Airway epithelial cell (primary cell): ENCODE data around the gene MARS2. TPM values are rescaled to one million over a fixed set of nuclear protein-coding genes. Genes with fewer than 3 reads are reported as not detected.

ENCODE experiments used
- total RNA-seq: library from RNA; depleted of rRNA; stranded (reverse); fragments of >200 nt; gene quantifications from 2 replicates; pipeline ENCODE4 v1.2.3, GENCODE V29; 2015

The MARS2 gene
- 5.3 and 10.1 TPM in 2 replicates for total RNA-seq

GRCh38 chr2:197705121-197705911 lies at the start of gene MARS2:
MARS2 (plus strand) TSS chr2:197705369; CDS start chr2:197705406, 37 bp downstream.

GRCh38 chr2:197675246-197675645 lies 29.9 kb upstream of the MARS2 start, which contains the start of gene RFTN2:
RFTN2 (minus strand) TSS chr2:197675587; CDS start chr2:197675458, 129 bp downstream.

Other genes with a start within 250 kb of the MARS2 start
- 316 TPM in 2 replicates for gene HSPD1, start 205.5 kb upstream of the MARS2 start, total RNA-seq
- gene HSPE1, start 205.0 kb upstream of the MARS2 start, total RNA-seq, result 241 and 374 TPM in 2 replicates
- 35.1 and 39.8 TPM in 2 replicates for gene MOB4, start 189.3 kb upstream of the MARS2 start, total RNA-seq
- gene RFTN2, start 29.8 kb upstream of the MARS2 start, total RNA-seq, result not detected in 2 replicates
- not detected in 2 replicates for gene BOLL, start 80.0 kb downstream of the MARS2 start, total RNA-seq
- gene PLCL1, start 99.2 kb downstream of the MARS2 start, total RNA-seq, result not detected in 2 replicates